Measurements from ENCODE around the gene ANO5. TPM values are rescaled to one million over a fixed set of nuclear protein-coding genes. Genes with fewer than 3 reads are reported as not detected.

ANO5 gene
- total and polyA plus RNA-seq, 5 donors = 17.1 to 119 (median 51.2) TPM

DNA sequence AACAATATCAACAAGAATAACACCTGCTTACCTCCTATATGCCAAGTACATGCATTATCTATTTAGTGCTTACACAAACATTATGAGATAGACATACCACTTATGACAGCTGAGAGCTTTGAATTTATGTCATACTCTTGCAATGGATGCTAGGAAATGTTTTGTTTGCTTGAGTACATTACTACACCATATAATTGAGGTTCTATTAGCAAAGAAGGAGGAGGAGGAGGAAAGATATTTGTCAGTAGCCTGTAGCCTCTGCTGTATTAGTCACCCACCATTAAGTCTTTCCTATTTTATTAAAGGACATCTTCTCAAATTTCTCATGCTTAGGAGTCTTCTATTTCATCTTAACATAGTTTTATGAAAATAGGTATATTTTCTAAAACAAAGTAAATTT is 6.4 kb downstream of the ANO5 start:
- Histone ChIP-seq H3K27me3 (ENCODE audit: control insufficient read depth, insufficient read depth) (no peaks in the 10 kb centered on the region), H3K27ac (ENCODE audit: low read length) (no peak overlapping the region), H3K9me3 (ENCODE audit: control insufficient read depth, low read length) (no peaks in the 10 kb centered on the region), H3K4me1 (ENCODE audit: control insufficient read depth, insufficient read depth, low read length) (no peaks in the 10 kb centered on the region), H3K4me3 (ENCODE audit: low read length) (no peak overlapping the region)
- ATAC-seq (no peak), DNase-seq (no peak)
- intact Hi-C loops (cut with DNase I) = loop anchor here in 1 of 4 donors (10.0 kb wide), 1 partner anchor 56 kb away; no protein-coding TSS in a partner anchor

DNA sequence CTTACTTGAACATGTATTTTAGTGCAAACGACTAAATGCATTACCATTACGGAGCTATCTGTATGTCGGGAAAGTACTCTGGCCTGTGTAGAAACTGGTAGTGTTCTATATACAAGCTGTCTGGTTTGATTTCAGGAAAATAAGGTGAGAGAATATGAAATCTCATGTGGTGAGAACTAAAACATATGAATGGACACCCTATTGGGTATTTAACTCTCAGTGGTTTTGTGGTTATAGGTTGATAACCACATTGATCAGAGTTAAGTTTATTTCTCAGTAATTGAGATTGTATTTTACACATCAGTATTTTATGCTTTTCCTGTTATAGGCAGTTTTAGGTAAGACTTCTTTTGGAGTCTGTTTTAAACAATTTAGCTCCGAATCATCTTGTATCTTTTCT is 10.4 kb downstream of the ANO5 start:
- no peak for DNase-seq
- ATAC-seq = no peak
- Histone ChIP-seq H3K27me3 (ENCODE audit: control insufficient read depth, insufficient read depth) (no peaks in the 10 kb centered on the region), H3K4me1 (ENCODE audit: control insufficient read depth, insufficient read depth, low read length) (peaks cover 1% of the 10 kb centered on the region), H3K9me3 (ENCODE audit: control insufficient read depth, low read length) (no peaks in the 10 kb centered on the region), H3K27ac (ENCODE audit: low read length) (no peak overlapping the region), H3K4me3 (ENCODE audit: low read length) (no peak overlapping the region)
- intact Hi-C loops (cut with DNase I) = no loop called here
- WGBS = 87% methylated on average over 4 of the region's 4 CpGs

DNA sequence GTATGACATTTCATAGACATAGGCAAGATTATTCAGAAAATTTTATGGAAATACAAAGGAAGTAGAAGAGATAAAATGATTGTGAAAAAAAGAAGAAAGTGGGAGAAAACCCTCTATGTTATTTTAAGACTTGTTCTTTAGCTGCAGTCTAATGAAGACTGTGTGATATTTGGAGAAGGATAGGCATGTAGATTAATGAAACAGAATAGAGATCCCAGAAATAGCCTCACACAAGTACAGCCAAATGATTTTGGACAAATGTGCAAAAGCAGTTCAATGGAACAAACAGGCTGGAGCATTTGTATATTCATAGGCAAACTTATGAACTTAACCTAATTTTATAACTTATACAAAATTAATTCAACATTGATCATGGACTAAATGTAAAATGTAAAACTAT is 14.3 kb downstream of the ANO5 start:
- Histone ChIP-seq H3K9me3 (ENCODE audit: control insufficient read depth, low read length) (no peaks in the 10 kb centered on the region), H3K4me3 (ENCODE audit: low read length) (no peak overlapping the region)

DNA sequence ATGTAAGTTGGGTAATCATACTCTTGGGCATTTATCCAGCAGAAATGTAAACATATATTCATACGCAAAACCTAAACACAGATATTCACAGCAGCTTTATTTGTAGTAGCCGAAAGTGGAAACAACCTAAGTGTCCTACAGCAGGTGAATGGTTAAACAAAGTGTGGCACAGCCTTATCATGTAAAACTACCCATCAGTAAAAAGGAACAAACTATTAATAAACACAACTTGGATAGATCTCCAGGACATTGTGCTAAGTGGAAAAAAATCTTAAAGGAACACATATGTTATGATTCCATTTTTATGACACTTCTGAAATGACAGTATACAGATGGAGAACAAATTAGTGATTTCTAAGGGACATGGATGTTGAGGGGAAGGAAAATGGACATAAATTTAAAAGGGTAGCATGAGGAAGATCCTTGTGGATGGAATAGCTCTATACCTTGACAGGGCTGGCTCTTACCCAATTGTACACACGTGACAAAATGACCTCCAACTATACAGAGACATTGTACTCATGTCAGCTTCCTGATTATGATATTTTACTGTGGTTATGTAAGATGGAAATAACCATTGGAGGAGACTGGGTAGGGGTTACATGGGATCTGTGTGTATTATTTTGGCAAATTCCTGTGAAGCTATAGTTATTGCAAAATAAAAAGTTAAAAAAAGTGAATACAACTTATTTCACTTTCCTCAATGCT is 15.4 kb downstream of the ANO5 start:
- peak overlapping the region; percentile 56 for H3K27ac ChIP-seq (ENCODE audit: low read length)
- peak; percentile 13 to 65 for ATAC-seq
- intact Hi-C loops (cut with DNase I) = no loop called here

More for the DNA sequence above, 14.3 kb downstream of the ANO5 start:
- peaks cover 1% of the 10 kb centered on the region for H3K4me1 ChIP-seq (ENCODE audit: control insufficient read depth, insufficient read depth, low read length)
- intact Hi-C loops (cut with DNase I) = no loop called here
- no peak overlapping the region for H3K27ac ChIP-seq (ENCODE audit: low read length)
- peak; percentile 48 to 61 for ATAC-seq
- no peak for DNase-seq
- no peaks in the 10 kb centered on the region for H3K27me3 ChIP-seq (ENCODE audit: control insufficient read depth, insufficient read depth)

DNA sequence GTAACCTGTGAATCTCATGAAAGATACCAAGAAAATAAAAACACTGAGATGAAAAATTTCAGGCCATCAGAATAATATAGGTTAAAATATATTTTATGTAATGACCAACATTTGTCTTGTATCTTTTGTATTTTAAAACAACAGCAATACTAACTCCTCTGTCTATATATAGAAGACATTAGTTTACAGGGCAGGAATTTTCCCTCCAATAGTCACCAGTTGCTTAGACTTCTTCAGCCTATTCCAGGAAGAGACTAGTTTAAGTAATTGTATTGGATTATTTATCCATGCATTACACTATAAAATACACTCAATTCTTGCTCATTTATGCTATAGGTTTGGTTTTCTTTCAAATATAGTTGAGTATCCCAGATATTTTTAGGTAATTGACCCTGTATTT is 24.1 kb downstream of the ANO5 start:
- intact Hi-C loops (cut with DNase I) = no loop called here
- ATAC-seq (no peak), DNase-seq (no peak)
- H3K27ac ChIP-seq (ENCODE audit: low read length) = no peak overlapping the region
- no peak overlapping the region for H3K4me3 ChIP-seq (ENCODE audit: low read length)
- H3K9me3 ChIP-seq (ENCODE audit: control insufficient read depth, low read length) = no peaks in the 10 kb centered on the region
- no peaks in the 10 kb centered on the region for H3K4me1 ChIP-seq (ENCODE audit: control insufficient read depth, insufficient read depth, low read length)
- H3K27me3 ChIP-seq (ENCODE audit: control insufficient read depth, insufficient read depth) = no peaks in the 10 kb centered on the region

More for the DNA sequence above, 15.4 kb downstream of the ANO5 start:
- Histone ChIP-seq H3K4me1 (ENCODE audit: control insufficient read depth, insufficient read depth, low read length) (peaks cover 1% of the 10 kb centered on the region), H3K4me3 (ENCODE audit: low read length) (no peak overlapping the region), H3K9me3 (ENCODE audit: control insufficient read depth, low read length) (no peaks in the 10 kb centered on the region), H3K27me3 (ENCODE audit: control insufficient read depth, insufficient read depth) (no peaks in the 10 kb centered on the region)
- 52% methylated on average over 3 of the region's 3 CpGs for WGBS
- no peak for DNase-seq

DNA sequence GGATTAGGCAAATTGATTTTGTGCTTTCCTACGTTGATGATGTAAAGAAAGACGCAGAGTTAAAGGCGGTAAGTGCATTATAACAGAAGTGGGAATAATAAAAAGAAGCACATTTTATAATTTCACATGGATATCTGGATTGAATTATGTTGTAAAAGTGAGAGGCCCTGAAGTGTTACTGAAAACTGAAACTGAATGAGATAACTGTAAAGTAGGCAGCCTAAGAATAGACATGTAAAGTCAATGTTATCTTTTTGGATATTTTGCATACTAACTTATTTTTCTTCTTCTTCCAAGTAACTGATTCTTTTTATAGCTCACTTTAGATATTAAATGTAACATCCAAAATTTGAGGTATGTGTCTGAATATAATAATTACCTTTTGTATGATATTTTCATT is 28.3 kb downstream of the ANO5 start:
- DNase-seq (no peak), ATAC-seq (peak in 1 of 2 donors; percentile 29)
- no peaks in the 10 kb centered on the region for H3K27me3 ChIP-seq (ENCODE audit: control insufficient read depth, insufficient read depth)
- 69% methylated on average over 3 of the region's 3 CpGs for WGBS
- H3K4me1 ChIP-seq (ENCODE audit: control insufficient read depth, insufficient read depth, low read length) = no peaks in the 10 kb centered on the region
- H3K27ac ChIP-seq (ENCODE audit: low read length) = no peak overlapping the region
- no peaks in the 10 kb centered on the region for H3K9me3 ChIP-seq (ENCODE audit: control insufficient read depth, low read length)
- intact Hi-C loops (cut with DNase I) = no loop called here
- no peak overlapping the region for H3K4me3 ChIP-seq (ENCODE audit: low read length)

DNA sequence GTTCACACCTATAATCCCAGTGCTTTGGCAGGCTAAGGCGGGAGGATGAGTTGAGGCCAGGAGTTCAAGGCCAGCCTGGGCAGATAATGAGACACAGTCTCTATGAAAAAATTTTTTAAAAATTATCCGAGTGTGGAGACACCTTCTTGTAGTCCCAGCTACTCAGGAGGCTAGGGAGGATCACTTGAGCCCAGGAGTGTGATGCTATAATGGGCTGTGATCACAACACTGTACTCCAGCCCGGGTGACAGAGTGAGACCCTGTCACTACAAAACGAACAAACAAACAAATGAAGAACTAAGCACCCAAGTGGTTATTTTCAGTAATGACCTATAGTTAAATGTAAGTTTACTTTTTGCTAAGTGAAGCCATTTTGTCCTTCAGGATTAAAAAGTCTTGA is 32.3 kb downstream of the ANO5 start:
- no peaks in the 10 kb centered on the region for H3K4me1 ChIP-seq (ENCODE audit: control insufficient read depth, insufficient read depth, low read length)
- no peak overlapping the region for H3K4me3 ChIP-seq (ENCODE audit: low read length)
- intact Hi-C loops (cut with DNase I) = no loop called here
- no peaks in the 10 kb centered on the region for H3K27me3 ChIP-seq (ENCODE audit: control insufficient read depth, insufficient read depth)
- peak in 1 of 2 donors; percentile 68 for ATAC-seq
- no peak overlapping the region for H3K27ac ChIP-seq (ENCODE audit: low read length)
- 65% methylated on average over 4 of the region's 4 CpGs for WGBS
- DNase-seq = no peak
- H3K9me3 ChIP-seq (ENCODE audit: control insufficient read depth, low read length) = no peaks in the 10 kb centered on the region

DNA sequence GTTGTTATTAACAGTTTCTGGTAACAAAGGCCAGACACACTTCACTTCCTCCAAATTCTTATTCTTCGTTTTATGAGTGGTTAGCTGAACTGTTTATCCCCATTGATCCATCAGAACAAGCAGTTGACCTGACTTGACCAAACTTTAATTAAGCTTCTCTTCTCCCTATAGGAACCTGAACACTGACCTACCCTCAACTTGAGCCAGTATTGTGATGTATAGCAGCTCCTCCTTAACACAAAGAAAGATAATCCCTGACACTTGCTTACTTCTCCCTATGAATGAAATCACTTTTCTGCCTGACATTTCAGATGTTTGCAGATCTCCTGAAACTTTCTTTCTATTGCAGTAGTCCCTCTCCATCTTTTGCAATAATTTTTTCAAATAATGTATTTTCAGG is 41.9 kb downstream of the ANO5 start:
- Histone ChIP-seq H3K4me1 (ENCODE audit: control insufficient read depth, insufficient read depth, low read length) (no peaks in the 10 kb centered on the region), H3K4me3 (ENCODE audit: low read length) (no peak overlapping the region), H3K27ac (ENCODE audit: low read length) (no peak overlapping the region), H3K27me3 (ENCODE audit: control insufficient read depth, insufficient read depth) (no peaks in the 10 kb centered on the region), H3K9me3 (ENCODE audit: control insufficient read depth, low read length) (no peaks in the 10 kb centered on the region)
- 51% methylated on average over 1 of the region's 1 CpG for WGBS
- intact Hi-C loops (cut with DNase I) = no loop called here
- DNase-seq (no peak), ATAC-seq (no peak)

DNA sequence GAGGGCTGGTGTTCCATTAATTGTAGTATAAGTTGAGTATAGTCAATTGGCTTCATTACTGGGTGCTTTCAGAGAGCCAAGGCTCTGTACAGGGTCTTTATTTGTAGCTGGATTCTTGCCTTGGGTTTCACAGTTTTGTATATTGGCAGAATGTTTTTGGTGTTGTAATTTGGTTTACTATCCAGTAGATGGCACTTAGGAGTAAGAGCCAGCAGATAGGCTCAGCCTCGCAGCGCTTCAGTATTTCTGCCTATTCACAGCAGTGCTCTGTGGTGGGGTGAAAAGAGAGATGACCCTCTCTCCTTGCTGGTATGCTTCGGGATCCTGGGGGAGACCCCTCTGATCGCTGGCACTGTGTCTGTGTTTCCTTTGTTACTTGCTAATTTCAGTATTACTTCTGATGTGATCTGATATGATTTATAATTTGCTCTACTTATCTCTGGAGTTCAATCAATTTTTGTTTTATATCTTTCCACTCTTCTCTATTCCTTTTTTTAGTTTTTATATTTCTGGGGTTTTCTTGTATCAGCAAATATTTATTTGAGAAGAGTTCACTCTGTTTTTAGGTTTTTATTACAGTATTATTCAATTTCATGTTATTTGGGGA is 52.2 kb downstream of the ANO5 start:
- H3K4me3 ChIP-seq (ENCODE audit: low read length) = no peak overlapping the region
- H3K27me3 ChIP-seq (ENCODE audit: control insufficient read depth, insufficient read depth) = no peaks in the 10 kb centered on the region
- no peaks in the 10 kb centered on the region for H3K9me3 ChIP-seq (ENCODE audit: control insufficient read depth, low read length)
- intact Hi-C loops (cut with DNase I) = no loop called here
- DNase-seq (peak; percentile 30 to 63 (median 50)), ATAC-seq (peak; percentile 75 to 84)
- WGBS = 8% methylated on average over 4 of the region's 4 CpGs
- H3K27ac ChIP-seq (ENCODE audit: low read length) = no peak overlapping the region
- H3K4me1 ChIP-seq (ENCODE audit: control insufficient read depth, insufficient read depth, low read length) = no peaks in the 10 kb centered on the region

DNA sequence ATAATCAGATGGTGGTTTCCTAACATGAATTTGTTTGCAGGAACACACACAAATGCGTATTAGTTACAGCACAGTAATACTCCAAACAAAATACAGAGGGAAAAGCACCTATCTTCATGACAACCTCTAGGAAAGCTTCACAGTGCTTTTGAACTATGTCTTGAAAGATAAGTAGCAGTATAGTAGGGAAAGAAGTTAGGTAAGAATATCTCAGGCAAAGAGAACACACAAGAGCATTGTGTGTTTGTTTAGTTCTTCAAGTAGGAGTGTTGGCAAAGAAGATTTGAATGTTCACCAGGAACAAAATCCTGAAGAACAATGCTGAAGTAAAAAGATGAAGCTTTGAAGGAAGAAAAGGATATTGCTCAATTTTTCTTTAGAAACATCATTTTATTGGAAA is 54.1 kb downstream of the ANO5 start:
- intact Hi-C loops (cut with DNase I) = no loop called here
- no peak overlapping the region for H3K4me3 ChIP-seq (ENCODE audit: low read length)
- H3K9me3 ChIP-seq (ENCODE audit: control insufficient read depth, low read length) = no peaks in the 10 kb centered on the region
- H3K27ac ChIP-seq (ENCODE audit: low read length) = no peak overlapping the region
- H3K27me3 ChIP-seq (ENCODE audit: control insufficient read depth, insufficient read depth) = no peaks in the 10 kb centered on the region
- DNase-seq = no peak
- no peaks in the 10 kb centered on the region for H3K4me1 ChIP-seq (ENCODE audit: control insufficient read depth, insufficient read depth, low read length)
- ATAC-seq = no peak
- 90% methylated on average over 1 of the region's 1 CpG for WGBS

DNA sequence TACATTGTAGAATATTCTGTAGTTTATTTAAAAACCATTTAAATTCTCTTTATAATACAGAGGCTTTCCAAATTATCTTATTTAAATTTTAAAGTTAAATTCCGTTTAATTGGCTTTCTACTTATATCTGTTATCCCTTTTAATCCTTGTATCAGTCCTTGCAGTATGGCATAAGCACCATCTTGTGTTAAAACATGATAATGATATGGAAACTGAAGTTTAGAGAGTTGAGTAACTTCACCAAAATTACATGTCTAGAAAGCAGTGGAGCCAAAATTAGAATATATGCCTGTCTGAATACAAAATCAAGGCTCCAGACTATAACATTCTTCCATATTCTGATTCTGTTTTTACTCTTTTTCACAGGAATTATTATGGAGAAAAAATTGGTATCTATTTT is 57.0 kb downstream of the ANO5 start:
- intact Hi-C loops (cut with DNase I) = loop anchor here in 1 of 4 donors (10.0 kb wide), 1 partner anchor 55 kb away; the partner anchor contains the start of gene ANO5
- H3K4me3 ChIP-seq (ENCODE audit: low read length) = no peak overlapping the region
- H3K9me3 ChIP-seq (ENCODE audit: control insufficient read depth, low read length) = no peaks in the 10 kb centered on the region
- no peaks in the 10 kb centered on the region for H3K27me3 ChIP-seq (ENCODE audit: control insufficient read depth, insufficient read depth)
- H3K4me1 ChIP-seq (ENCODE audit: control insufficient read depth, insufficient read depth, low read length) = no peaks in the 10 kb centered on the region
- no peak overlapping the region for H3K27ac ChIP-seq (ENCODE audit: low read length)
- ATAC-seq (no peak), DNase-seq (no peak)
- 51% methylated on average over 1 of the region's 1 CpG for WGBS

All from right cardiac atrium (tissue), 5 donors.